GM12878 (cell line): Measurements from ENCODE around the gene TEX2.

Experiments
- CEBPB ChIP-seq, 2 experiments: fragments of 150-350 bp in 1 of 2; IDR thresholded peaks; 2 replicates each; pipeline ENCODE4 v1.6.1; 2012 to 2014; ENCODE audit warnings: low read depth in 2 of 2, low read length in 2 of 2, borderline replicate concordance in 1 of 2, inconsistent platforms in 1 of 2
- DPF2 ChIP-seq: fragments of 450-650 bp; IDR thresholded peaks from 2 replicates; pipeline ENCODE4 v1.6.1; 2017; ENCODE audit warnings: mild to moderate bottlenecking

- TF ChIP-seq DPF2 (no peak), CEBPB (IDR thresholded peaks at IDR 0.05; ENCODE audit: borderline replicate concordance in 1 of 2, low read depth in 2 of 2, low read length in 2 of 2) (no peak)
These were observed 104.7 kb downstream of the TEX2 start for GRCh38 chr17:64158406-64158805.
